Trophoblast cell (in vitro differentiated cells and primary cell): ENCODE results near the gene STXBP6.

Source experiments
- DNase-seq, 2 donors: peaks; one replicate each; pipeline ENCODE4 v3.0.0-alpha.2; 2016
- H2AFZ ChIP-seq: 2 replicates; pipeline ENCODE4 v1.6.1; 2013; ENCODE audit warnings: low read length, moderate library complexity, mild to moderate bottlenecking; ENCODE audit not compliant: insufficient read depth, poor library complexity
- H2AK5ac ChIP-seq: 2 replicates; pipeline ENCODE4 v1.6.1; 2013; ENCODE audit warnings: mild to moderate bottlenecking, low read length
- H2BK120ac ChIP-seq: 2 replicates; pipeline ENCODE4 v1.6.1; 2013; ENCODE audit warnings: low read length, mild to moderate bottlenecking, moderate library complexity; ENCODE audit not compliant: insufficient read depth, poor library complexity
- H2BK12ac ChIP-seq: 2 replicates; pipeline ENCODE4 v1.6.1; 2013; ENCODE audit warnings: mild to moderate bottlenecking, low read length, moderate library complexity
- H2BK5ac ChIP-seq: 2 replicates; pipeline ENCODE4 v1.6.1; 2013; ENCODE audit warnings: low read length, low read depth, moderate library complexity, mild to moderate bottlenecking; ENCODE audit not compliant: poor library complexity
- H3K14ac ChIP-seq: 2 replicates; pipeline ENCODE4 v1.6.1; 2013; ENCODE audit warnings: mild to moderate bottlenecking, low read length
- H3K18ac ChIP-seq: 2 replicates; pipeline ENCODE4 v1.6.1; 2013; ENCODE audit warnings: mild to moderate bottlenecking, low read length
- H3K23ac ChIP-seq: 2 replicates; pipeline ENCODE4 v1.6.1; 2013; ENCODE audit warnings: low read length
- H3K27ac ChIP-seq: 2 replicates; pipeline ENCODE4 v1.5.1; 2013; ENCODE audit warnings: low read depth, mild to moderate bottlenecking, inconsistent platforms, low read length, moderate library complexity
- H3K27me3 ChIP-seq: 2 replicates; pipeline ENCODE4 v1.6.1; 2013; ENCODE audit warnings: inconsistent platforms, mild to moderate bottlenecking, low read length, moderate library complexity; ENCODE audit not compliant: insufficient read depth
- H3K36me3 ChIP-seq, 2 experiments: 1 replicate in 1 of 2; 2 replicates in 1 of 2; pipeline ENCODE4 v1.6.1; 2013; ENCODE audit warnings: low read length in 2 of 2, mild to moderate bottlenecking in 2 of 2, moderate library complexity in 1 of 2; ENCODE audit not compliant: insufficient read depth in 2 of 2, control insufficient read depth in 1 of 2
- H3K4ac ChIP-seq: 2 replicates; pipeline ENCODE4 v1.6.1; 2013; ENCODE audit warnings: low read depth, mild to moderate bottlenecking, low read length, moderate library complexity
- H3K4me1 ChIP-seq, 2 experiments: 1 replicate in 1 of 2; 2 replicates in 1 of 2; pipeline ENCODE4 v1.6.1; 2013; ENCODE audit warnings: low read length in 2 of 2, mild to moderate bottlenecking in 2 of 2, moderate library complexity in 1 of 2; ENCODE audit not compliant: insufficient read depth in 2 of 2, control insufficient read depth in 1 of 2
- H3K4me2 ChIP-seq: 2 replicates; pipeline ENCODE4 v1.6.1; 2013; ENCODE audit warnings: inconsistent platforms, mild to moderate bottlenecking, low read length, moderate library complexity
- H3K4me3 ChIP-seq: 2 replicates; pipeline ENCODE4 v1.5.1; 2013; ENCODE audit warnings: mild to moderate bottlenecking, low read depth, low read length, inconsistent platforms
- H3K79me1 ChIP-seq: one replicate; pipeline ENCODE4 v1.6.1; 2013; ENCODE audit warnings: low read length
- H3K79me2 ChIP-seq: 2 replicates; pipeline ENCODE4 v1.6.1; 2013; ENCODE audit warnings: low read length, mild to moderate bottlenecking; ENCODE audit not compliant: control insufficient read depth, insufficient read depth, poor library complexity
- H3K9ac ChIP-seq: 2 replicates; pipeline ENCODE4 v1.6.1; 2013; ENCODE audit warnings: mild to moderate bottlenecking, low read length
- H3K9me3 ChIP-seq: 2 replicates; pipeline ENCODE4 v1.6.1; 2013; ENCODE audit warnings: low read depth, mild to moderate bottlenecking, control low read depth, inconsistent platforms, low read length; ENCODE audit not compliant: insufficient read depth
- H4K12ac ChIP-seq: 2 replicates; pipeline ENCODE4 v1.6.1; 2013; ENCODE audit warnings: low read depth, mild to moderate bottlenecking, low read length, moderate library complexity
- H4K8ac ChIP-seq: 2 replicates; pipeline ENCODE4 v1.6.1; 2013; ENCODE audit warnings: low read depth, mild to moderate bottlenecking, low read length, moderate library complexity
- H4K91ac ChIP-seq: one replicate; pipeline ENCODE4 v1.6.1; 2013; ENCODE audit warnings: low read depth, mild to moderate bottlenecking, low read length, moderate library complexity
- WGBS: extraction: QIAGEN DNeasy Blood & Tissue Kit; methylation state at CpG from one replicate; pipeline ENCODE4 v1.1.7; 2013; ENCODE audit warnings: missing lambda C conversion rate; ENCODE audit not compliant: insufficient read length, insufficient coverage; ENCODE audit errors: extremely low coverage; 5-methylcytosine and 5-hydroxymethylcytosine counted together

STXBP6 gene

GRCh38 chr14:24820616-24821015 is 229.3 kb downstream of the STXBP6 start:
- H2BK12ac ChIP-seq: no peak overlapping the region
- H4K91ac ChIP-seq: no peak overlapping the region
- H3K79me2 ChIP-seq: no peaks in the 10 kb centered on the region
- WGBS: no CpG with 5 or more reads among the region's 5 CpGs
- no peak overlapping the region for H3K27ac ChIP-seq
- no peaks in the 10 kb centered on the region for H3K27me3 ChIP-seq
- no peaks in the 10 kb centered on the region for H3K4me1 ChIP-seq
- H3K79me1 ChIP-seq: no peaks in the 10 kb centered on the region
- no peak overlapping the region for H3K4ac ChIP-seq
- H2BK120ac ChIP-seq: no peak overlapping the region
- no peak for DNase-seq
- no peak overlapping the region for H3K4me3 ChIP-seq
- no peak overlapping the region for H3K4me2 ChIP-seq
- no peak overlapping the region for H3K23ac ChIP-seq
- H3K36me3 ChIP-seq: no peaks in the 10 kb centered on the region
- H2BK5ac ChIP-seq: no peak overlapping the region
- no peak overlapping the region for H3K18ac ChIP-seq
- H4K12ac ChIP-seq: no peak overlapping the region
- H2AFZ ChIP-seq: no peak overlapping the region
- no peak overlapping the region for H3K9ac ChIP-seq
- H2AK5ac ChIP-seq: no peak overlapping the region
- H3K9me3 ChIP-seq: no peaks in the 10 kb centered on the region
- no peak overlapping the region for H4K8ac ChIP-seq
- no peak overlapping the region for H3K14ac ChIP-seq

GRCh38 chr14:24818823-24819341 is 231.1 kb downstream of the STXBP6 start:
- H3K23ac ChIP-seq: no peak overlapping the region
- no peak overlapping the region for H3K4me2 ChIP-seq
- H2BK12ac ChIP-seq: no peak overlapping the region
- H3K27me3 ChIP-seq: no peaks in the 10 kb centered on the region
- H3K18ac ChIP-seq: no peak overlapping the region
- no peak overlapping the region for H4K12ac ChIP-seq
- H3K4me1 ChIP-seq: no peaks in the 10 kb centered on the region
- no peaks in the 10 kb centered on the region for H3K9me3 ChIP-seq
- no peak for DNase-seq
- no peak overlapping the region for H3K27ac ChIP-seq
- WGBS: no CpG with 5 or more reads among the region's 13 CpGs
- no peaks in the 10 kb centered on the region for H3K36me3 ChIP-seq
- no peak overlapping the region for H3K4me3 ChIP-seq
- no peak overlapping the region for H3K4ac ChIP-seq
- H3K79me1 ChIP-seq: no peaks in the 10 kb centered on the region
- no peak overlapping the region for H2BK5ac ChIP-seq
- H2BK120ac ChIP-seq: no peak overlapping the region
- no peak overlapping the region for H4K91ac ChIP-seq
- H3K9ac ChIP-seq: no peak overlapping the region
- no peak overlapping the region for H3K14ac ChIP-seq
- no peak overlapping the region for H4K8ac ChIP-seq
- no peak overlapping the region for H2AFZ ChIP-seq
- H2AK5ac ChIP-seq: no peak overlapping the region
- H3K79me2 ChIP-seq: no peaks in the 10 kb centered on the region

- WGBS: no CpG with 5 or more reads among the region's 15 CpGs
- H3K4me2 ChIP-seq: no peak overlapping the region
- no peak overlapping the region for H3K9ac ChIP-seq
- no peaks in the 10 kb centered on the region for H3K36me3 ChIP-seq
- no peak overlapping the region for H3K18ac ChIP-seq
- H3K79me2 ChIP-seq: no peaks in the 10 kb centered on the region
- H4K91ac ChIP-seq: no peak overlapping the region
- no peak overlapping the region for H3K4ac ChIP-seq
- no peak overlapping the region for H4K12ac ChIP-seq
- no peak overlapping the region for H2AFZ ChIP-seq
- no peak overlapping the region for H3K4me3 ChIP-seq
- no peaks in the 10 kb centered on the region for H3K79me1 ChIP-seq
- H2BK5ac ChIP-seq: no peak overlapping the region
- DNase-seq: no peak
- no peak overlapping the region for H3K27ac ChIP-seq
- H2AK5ac ChIP-seq: no peak overlapping the region
- H3K23ac ChIP-seq: no peak overlapping the region
- no peak overlapping the region for H3K14ac ChIP-seq
- H3K9me3 ChIP-seq: no peaks in the 10 kb centered on the region
- no peak overlapping the region for H4K8ac ChIP-seq
- no peaks in the 10 kb centered on the region for H3K4me1 ChIP-seq
- H2BK12ac ChIP-seq: no peak overlapping the region
- H2BK120ac ChIP-seq: no peak overlapping the region
- H3K27me3 ChIP-seq: no peaks in the 10 kb centered on the region
Measured at GRCh38 chr14:24818058-24818822, 231.7 kb downstream of the STXBP6 start.

- Histone ChIP-seq H2BK5ac (no peak overlapping the region), H3K4me3 (no peak overlapping the region), H3K4me2 (no peak overlapping the region), H2AFZ (no peak overlapping the region), H4K12ac (no peak overlapping the region), H3K9me3 (no peaks in the 10 kb centered on the region), H3K4ac (no peak overlapping the region), H3K14ac (no peak overlapping the region), H3K79me1 (no peaks in the 10 kb centered on the region), H4K8ac (no peak overlapping the region), H3K27me3 (no peaks in the 10 kb centered on the region), H2BK120ac (no peak overlapping the region), H3K23ac (no peak overlapping the region), H3K79me2 (no peaks in the 10 kb centered on the region), H3K4me1 (no peaks in the 10 kb centered on the region), H2AK5ac (no peak overlapping the region), H3K27ac (no peak overlapping the region), H2BK12ac (no peak overlapping the region), H3K36me3 (no peaks in the 10 kb centered on the region), H3K18ac (no peak overlapping the region), H3K9ac (no peak overlapping the region), H4K91ac (no peak overlapping the region)
- DNase-seq: no peak
- no CpG with 5 or more reads among the region's 11 CpGs for WGBS
Measured at GRCh38 chr14:24817212-24818057, 232.5 kb downstream of the STXBP6 start.
